Measurements from ENCODE around the gene INS. TPM values are rescaled to one million over a fixed set of nuclear protein-coding genes. Genes with fewer than 3 reads are reported as not detected.
A peak's percentile ranks its signal among the peaks of the same experiment; 100 is the strongest.

The INS gene
- total and polyA plus RNA-seq, 2 of the 13 experiments (the other 11 are each of a cell fraction or from before 2014, with no cell fraction given) = not detected

DNA sequence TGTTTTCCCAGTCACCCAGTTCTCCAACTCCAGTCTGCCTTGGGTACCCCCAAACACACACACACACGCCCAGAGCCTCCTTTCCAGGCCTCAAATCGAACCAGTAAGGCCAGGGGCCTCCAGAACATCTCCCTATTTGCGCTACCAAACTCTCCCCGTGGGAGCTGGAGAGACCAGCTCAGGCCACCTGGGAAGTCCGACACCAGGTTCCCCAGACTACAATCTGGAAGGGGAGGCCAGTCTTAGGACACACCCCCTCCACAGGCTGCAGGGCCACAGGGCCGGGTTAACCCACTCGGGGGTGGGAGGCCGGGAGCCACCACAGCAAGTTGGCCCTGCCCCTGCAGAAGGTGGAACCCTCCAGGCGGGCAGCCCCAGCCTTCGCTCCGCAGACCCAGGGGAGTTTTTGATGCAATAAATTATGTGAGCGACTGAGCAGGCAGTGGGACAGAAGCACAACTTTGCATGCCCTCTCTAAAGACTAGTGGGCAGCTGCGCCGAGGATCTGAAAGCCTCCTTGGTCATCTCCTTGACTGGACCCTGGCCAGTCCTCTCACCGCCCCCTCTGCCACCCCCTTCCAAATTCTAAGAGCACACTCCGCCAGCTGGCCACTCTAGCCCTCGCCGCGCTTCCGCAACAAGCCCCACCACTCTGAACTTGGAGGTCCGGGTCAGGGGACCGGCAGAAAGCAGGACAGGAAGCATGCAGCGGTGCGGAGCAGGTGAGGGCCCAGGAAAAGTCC lies 24.6 kb downstream of the INS start (continued):
- TF ChIP-seq NAIF1 (CRISPR knock-in tag; IDR thresholded peaks at IDR 0.05; ENCODE audit: borderline replicate concordance) (peak; percentile 60; the same call in 1 of the 2 replicates), WIZ (CRISPR knock-in tag; IDR thresholded peaks at IDR 0.05) (0 out of 2 replicates have a peak, but pooled peaks have one; percentile 83), JUNB (CRISPR knock-in tag; IDR thresholded peaks at IDR 0.05; ENCODE audit: borderline replicate concordance) (peak; percentile 49; the same call in 1 of the 2 replicates), RBM39 (IDR thresholded peaks at IDR 0.05; ENCODE audit: low read depth, low read length, poor library complexity, severe bottlenecking) (peak; percentile 81), ZFY (CRISPR knock-in tag; IDR thresholded peaks at IDR 0.05) (no peak; the same call in 1 of the 2 replicates), POLR2AphosphoS5 (IDR thresholded peaks at IDR 0.05; ENCODE audit: low read depth, low read length) (peak; percentile 66), NFKB2 (CRISPR knock-in tag; IDR thresholded peaks at IDR 0.05; ENCODE audit: borderline replicate concordance) (peak; percentile 25; the same call in 1 of the 2 replicates), MAZ (IDR thresholded peaks at IDR 0.05; ENCODE audit: borderline replicate concordance, low read depth, low read length) (no peak), MAZ (CRISPR knock-in tag; IDR thresholded peaks at IDR 0.05; ENCODE audit: low read depth) (no peak; the same call in 1 of the 2 replicates), RBM22 (optimal IDR thresholded peaks at IDR 0.05; ENCODE audit: low read length) (peak; percentile 77), ZNF780A (CRISPR knock-in tag; IDR thresholded peaks at IDR 0.05) (peak; percentile 59; the same call in 1 of the 2 replicates), REPIN1 (CRISPR knock-in tag; IDR thresholded peaks at IDR 0.05; ENCODE audit: borderline replicate concordance, low read depth) (0 out of 2 replicates have a peak, but pooled peaks have one; percentile 14), IKZF4 (CRISPR knock-in tag; IDR thresholded peaks at IDR 0.05; ENCODE audit: borderline replicate concordance, low read depth, not compliant biosample characterization) (peak; percentile 9), ZNF205 (CRISPR knock-in tag; IDR thresholded peaks at IDR 0.05) (no peak), MEIS1 (CRISPR knock-in tag; IDR thresholded peaks at IDR 0.05; ENCODE audit: borderline replicate concordance) (0 out of 2 replicates have a peak, but pooled peaks have one; percentile 10), ZNF263 (CRISPR knock-in tag; IDR thresholded peaks at IDR 0.05) (no peak), BRCA1 (CRISPR knock-in tag; IDR thresholded peaks at IDR 0.05) (no peak), ZNF180 (CRISPR knock-in tag; IDR thresholded peaks at IDR 0.05; ENCODE audit: borderline replicate concordance, low read depth) (no peak), MED8 (CRISPR knock-in tag; IDR thresholded peaks at IDR 0.05; ENCODE audit: insufficient replicate concordance) (peak; percentile 33), MYC (CRISPR knock-in tag; IDR thresholded peaks at IDR 0.05; ENCODE audit: borderline replicate concordance) (no peak), HNRNPL (IDR thresholded peaks at IDR 0.05; ENCODE audit: low read depth, low read length) (peak; percentile 26; the same call in 1 of the 2 replicates), NR1H2 (CRISPR knock-in tag; IDR thresholded peaks at IDR 0.05; ENCODE audit: borderline replicate concordance, low read depth) (no peak), ZNF839 (CRISPR knock-in tag; IDR thresholded peaks at IDR 0.05; ENCODE audit: borderline replicate concordance) (no peak)
- TF ChIP-seq, protein P1, sequence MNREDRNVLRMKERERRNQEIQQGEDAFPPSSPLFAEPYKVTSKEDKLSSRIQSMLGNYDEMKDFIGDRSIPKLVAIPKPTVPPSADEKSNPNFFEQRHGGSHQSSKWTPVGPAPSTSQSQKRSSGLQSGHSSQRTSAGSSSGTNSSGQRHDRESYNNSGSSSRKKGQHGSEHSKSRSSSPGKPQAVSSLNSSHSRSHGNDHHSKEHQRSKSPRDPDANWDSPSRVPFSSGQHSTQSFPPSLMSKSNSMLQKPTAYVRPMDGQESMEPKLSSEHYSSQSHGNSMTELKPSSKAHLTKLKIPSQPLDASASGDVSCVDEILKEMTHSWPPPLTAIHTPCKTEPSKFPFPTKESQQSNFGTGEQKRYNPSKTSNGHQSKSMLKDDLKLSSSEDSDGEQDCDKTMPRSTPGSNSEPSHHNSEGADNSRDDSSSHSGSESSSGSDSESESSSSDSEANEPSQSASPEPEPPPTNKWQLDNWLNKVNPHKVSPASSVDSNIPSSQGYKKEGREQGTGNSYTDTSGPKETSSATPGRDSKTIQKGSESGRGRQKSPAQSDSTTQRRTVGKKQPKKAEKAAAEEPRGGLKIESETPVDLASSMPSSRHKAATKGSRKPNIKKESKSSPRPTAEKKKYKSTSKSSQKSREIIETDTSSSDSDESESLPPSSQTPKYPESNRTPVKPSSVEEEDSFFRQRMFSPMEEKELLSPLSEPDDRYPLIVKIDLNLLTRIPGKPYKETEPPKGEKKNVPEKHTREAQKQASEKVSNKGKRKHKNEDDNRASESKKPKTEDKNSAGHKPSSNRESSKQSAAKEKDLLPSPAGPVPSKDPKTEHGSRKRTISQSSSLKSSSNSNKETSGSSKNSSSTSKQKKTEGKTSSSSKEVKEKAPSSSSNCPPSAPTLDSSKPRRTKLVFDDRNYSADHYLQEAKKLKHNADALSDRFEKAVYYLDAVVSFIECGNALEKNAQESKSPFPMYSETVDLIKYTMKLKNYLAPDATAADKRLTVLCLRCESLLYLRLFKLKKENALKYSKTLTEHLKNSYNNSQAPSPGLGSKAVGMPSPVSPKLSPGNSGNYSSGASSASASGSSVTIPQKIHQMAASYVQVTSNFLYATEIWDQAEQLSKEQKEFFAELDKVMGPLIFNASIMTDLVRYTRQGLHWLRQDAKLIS (CRISPR knock-in tag; IDR thresholded peaks at IDR 0.05) = peak; percentile 70; the same call in 1 of the 2 replicates
- TF ChIP-seq, protein P2, sequence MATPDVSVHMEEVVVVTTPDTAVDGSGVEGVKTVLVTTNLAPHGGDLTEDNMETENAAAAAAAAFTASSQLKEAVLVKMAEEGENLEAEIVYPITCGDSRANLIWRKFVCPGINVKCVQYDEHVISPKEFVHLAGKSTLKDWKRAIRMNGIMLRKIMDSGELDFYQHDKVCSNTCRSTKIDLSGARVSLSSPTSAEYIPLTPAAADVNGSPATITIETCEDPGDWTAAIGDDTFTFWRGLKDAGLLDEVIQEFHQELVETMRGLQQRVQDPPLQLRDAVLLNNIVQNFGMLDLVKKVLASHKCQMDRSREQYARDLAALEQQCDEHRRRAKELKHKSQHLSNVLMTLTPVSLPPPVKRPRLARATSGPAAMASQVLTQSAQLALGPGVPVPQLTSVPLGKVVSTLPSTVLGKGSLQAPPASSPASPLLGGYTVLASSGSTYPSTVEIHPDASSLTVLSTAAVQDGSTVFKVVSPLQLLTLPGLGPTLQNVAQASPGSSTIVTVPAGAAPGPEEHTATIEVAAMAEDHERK (CRISPR knock-in tag; IDR thresholded peaks at IDR 0.05; ENCODE audit: low read depth) = no peak

Measured in HepG2 (cell line).